Esophagus squamous epithelium (tissue), 5 donors: ENCODE results near the gene TBC1D9. TPM values are rescaled to one million over a fixed set of nuclear protein-coding genes. Genes with fewer than 3 reads are reported as not detected.

ENCODE experiments used
- DNase-seq: peaks from one replicate; lab custom pipeline; 2025; lab: John Stamatoyannopoulos, UW
- H3K27ac ChIP-seq, 4 donors: fragments of 200-600 bp; sonication (generic); one replicate each; pipeline ENCODE4 v1.5.1; 2016 to 2019; ENCODE audit warnings: mild to moderate bottlenecking in 1 of 4
- H3K27me3 ChIP-seq, 4 donors: fragments of 200-600 bp; sonication (generic); 1 replicate in 3 of 4; 2 replicates in 1 of 4; pipeline versions ENCODE4 v1.5.1 to v1.6.0; 2017 to 2021; ENCODE audit warnings: antibody characterized with exemption in 1 of 4
- H3K36me3 ChIP-seq, 3 donors: fragments of 200-600 bp; sonication (generic); one replicate each; pipeline ENCODE4 v1.5.1; 2016 to 2019
- H3K4me1 ChIP-seq, 3 donors: fragments of 200-600 bp; sonication (generic); one replicate each; pipeline ENCODE4 v1.5.1; 2017 to 2019
- H3K4me3 ChIP-seq, 4 donors: fragments of 200-600 bp; sonication (generic); 1 replicate in 3 of 4; 2 replicates in 1 of 4; pipeline ENCODE4 v1.5.1; 2016 to 2019; ENCODE audit warnings: mild to moderate bottlenecking in 2 of 4, moderate library complexity in 1 of 4
- H3K9me3 ChIP-seq, 3 donors: fragments of 200-600 bp; sonication (generic); one replicate each; pipeline ENCODE4 v1.5.1; 2016 to 2019
- POLR2A ChIP-seq, 4 donors: fragments of 450-650 bp; IDR thresholded peaks; one replicate each; pipeline ENCODE4 v1.6.1; 2017; ENCODE audit warnings: antibody characterized with exemption in 4 of 4, mild to moderate bottlenecking in 4 of 4, moderate library complexity in 3 of 4
- WGBS, 2 donors: methylation state at CpG; one replicate each; pipeline ENCODE4 v1.1.5; 2018; 5-methylcytosine and 5-hydroxymethylcytosine counted together
- intact Hi-C: fragments of 100-400 bp; cut with DNase I; formaldehyde crosslinking; loops from one replicate; pipeline ENCODE4 v1.15.0; 2022
- total RNA-seq, 4 donors: library from RNA; depleted of rRNA; stranded (reverse); fragments of >200 nt; gene quantifications; one replicate each; pipeline ENCODE4 v1.1.0, GENCODE V29; 2016
- TF ChIP-seq, protein P1 (sequence below), 6 experiments: fragments of 450-650 bp in 4 of 6; fragments of 200-600 bp in 2 of 6; sonication (generic) in 2 of 6; IDR thresholded peaks; one replicate each; pipeline ENCODE4 v1.5.1; 2016 to 2019; ENCODE audit warnings: antibody characterized with exemption in 6 of 6, mild to moderate bottlenecking in 4 of 6, moderate library complexity in 4 of 6
- donor health status: DM: yes; HTN: yes; CAD: no.

Gene TBC1D9
- total RNA-seq, 4 donors from 2014 or later: 8.6 to 21.0 (median 11.5) TPM

DNA sequence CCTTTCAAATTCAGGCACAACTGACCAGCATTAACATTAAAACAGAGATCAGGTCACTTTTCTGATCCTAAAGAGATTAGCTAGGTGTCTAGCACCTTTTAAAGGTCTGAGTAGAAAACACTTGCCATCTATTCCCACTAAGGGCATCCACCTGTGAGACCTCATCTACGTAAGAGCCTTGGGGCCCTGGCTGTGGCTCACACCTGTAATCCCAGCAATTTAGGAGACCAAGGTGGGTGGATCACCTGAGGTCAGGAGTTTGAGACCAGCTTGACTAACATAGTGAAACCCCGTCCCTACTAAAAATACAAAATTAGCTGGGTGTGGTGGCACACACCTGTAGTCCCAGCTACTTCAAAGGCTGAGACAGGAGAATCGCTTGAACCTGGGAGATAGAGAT lies 11.8 kb downstream of the TBC1D9 start:
- TF ChIP-seq, protein P1, sequence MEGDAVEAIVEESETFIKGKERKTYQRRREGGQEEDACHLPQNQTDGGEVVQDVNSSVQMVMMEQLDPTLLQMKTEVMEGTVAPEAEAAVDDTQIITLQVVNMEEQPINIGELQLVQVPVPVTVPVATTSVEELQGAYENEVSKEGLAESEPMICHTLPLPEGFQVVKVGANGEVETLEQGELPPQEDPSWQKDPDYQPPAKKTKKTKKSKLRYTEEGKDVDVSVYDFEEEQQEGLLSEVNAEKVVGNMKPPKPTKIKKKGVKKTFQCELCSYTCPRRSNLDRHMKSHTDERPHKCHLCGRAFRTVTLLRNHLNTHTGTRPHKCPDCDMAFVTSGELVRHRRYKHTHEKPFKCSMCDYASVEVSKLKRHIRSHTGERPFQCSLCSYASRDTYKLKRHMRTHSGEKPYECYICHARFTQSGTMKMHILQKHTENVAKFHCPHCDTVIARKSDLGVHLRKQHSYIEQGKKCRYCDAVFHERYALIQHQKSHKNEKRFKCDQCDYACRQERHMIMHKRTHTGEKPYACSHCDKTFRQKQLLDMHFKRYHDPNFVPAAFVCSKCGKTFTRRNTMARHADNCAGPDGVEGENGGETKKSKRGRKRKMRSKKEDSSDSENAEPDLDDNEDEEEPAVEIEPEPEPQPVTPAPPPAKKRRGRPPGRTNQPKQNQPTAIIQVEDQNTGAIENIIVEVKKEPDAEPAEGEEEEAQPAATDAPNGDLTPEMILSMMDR (IDR thresholded peaks at IDR 0.05): no peak
- no peak for TF ChIP-seq POLR2A (IDR thresholded peaks at IDR 0.05)
- no peak overlapping the region for H3K4me3 ChIP-seq
- no peak for DNase-seq
- intact Hi-C loops: no loop called here
- no peaks in the 10 kb centered on the region for H3K36me3 ChIP-seq
- WGBS, 2 donors: 62 to 81% methylated on average over 2 to 3 of the region's 3 CpGs
- H3K9me3 ChIP-seq: no peaks in the 10 kb centered on the region
- H3K27me3 ChIP-seq: no peaks in the 10 kb centered on the region
- H3K4me1 ChIP-seq: peaks cover 3 to 43% (median 11%) of the 10 kb centered on the region in 3 donors
- H3K27ac ChIP-seq: no peak overlapping the region

DNA sequence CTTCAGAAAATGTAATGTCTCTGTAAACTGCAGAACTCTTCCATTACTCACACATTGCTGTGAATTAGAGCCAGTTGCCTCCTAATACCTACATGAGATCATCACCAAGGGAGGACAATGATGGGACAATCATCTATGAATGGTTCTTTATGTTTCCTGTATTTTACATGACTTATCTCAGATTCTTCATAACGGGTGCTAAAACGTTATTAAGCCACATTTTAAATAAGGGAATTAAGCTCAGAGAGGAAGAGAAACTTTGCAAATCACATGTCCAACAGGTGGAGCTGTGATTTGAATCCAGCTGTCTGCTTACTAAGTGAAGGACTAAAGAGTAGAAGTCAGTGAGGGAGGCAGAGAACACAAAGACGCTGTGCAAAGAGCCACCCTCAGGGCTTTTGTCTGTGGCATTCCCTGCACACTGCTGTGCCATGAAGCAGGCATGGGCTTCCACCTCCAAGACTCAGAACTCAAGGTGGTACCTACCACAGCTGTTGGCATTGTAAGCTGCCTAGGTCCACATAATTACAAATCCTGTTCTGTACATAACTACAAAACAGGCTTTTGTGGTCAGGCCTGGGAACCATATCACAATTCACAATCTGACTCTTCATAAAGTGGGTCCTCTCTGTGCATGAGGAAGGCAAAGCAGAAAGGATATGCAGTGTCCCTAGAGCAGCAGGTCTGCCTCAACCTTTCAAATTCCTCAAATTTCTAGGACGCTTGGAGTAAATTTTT lies 12.8 kb downstream of the TBC1D9 start:
- H3K4me1 ChIP-seq: peaks cover 3 to 43% (median 11%) of the 10 kb centered on the region in 3 donors
- H3K9me3 ChIP-seq: no peaks in the 10 kb centered on the region
- intact Hi-C loops: no loop called here
- H3K36me3 ChIP-seq: no peaks in the 10 kb centered on the region
- no peaks in the 10 kb centered on the region for H3K27me3 ChIP-seq
- no peak overlapping the region for H3K4me3 ChIP-seq
- WGBS, 2 donors: 18 to 21% methylated on average over 4 of the region's 4 CpGs
- peak overlapping the region in 2 of 4 donors; percentile 22 to 56 for H3K27ac ChIP-seq
- TF ChIP-seq, protein P1 (IDR thresholded peaks at IDR 0.05): peak in 1 of 6 experiments; percentile 33
- TF ChIP-seq POLR2A (IDR thresholded peaks at IDR 0.05): peak in 1 of 4 donors; percentile 47
- no peak for DNase-seq

DNA sequence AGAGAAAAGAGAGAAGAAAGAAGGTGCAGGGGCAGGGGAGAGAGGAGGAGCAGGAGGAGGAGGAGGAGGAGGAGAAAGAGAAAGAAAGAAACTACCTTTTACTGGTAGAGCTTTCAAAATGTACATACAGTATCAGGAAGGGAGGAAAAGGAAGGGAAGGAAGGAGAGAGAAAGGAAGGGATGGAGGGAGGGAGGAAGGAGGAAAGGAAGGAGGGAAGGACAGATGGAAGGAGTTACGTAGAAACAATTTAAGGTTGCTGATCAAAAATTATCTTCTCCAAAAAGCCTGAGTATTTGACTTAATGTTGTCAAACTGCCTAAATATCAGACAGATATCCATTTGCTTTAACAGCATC lies 13.4 kb downstream of the TBC1D9 start:
- no peaks in the 10 kb centered on the region for H3K36me3 ChIP-seq
- no peaks in the 10 kb centered on the region for H3K27me3 ChIP-seq
- intact Hi-C loops: no loop called here
- TF ChIP-seq POLR2A (IDR thresholded peaks at IDR 0.05): no peak
- TF ChIP-seq, protein P1 (IDR thresholded peaks at IDR 0.05): no peak
- 76 to 93% methylated on average over 1 of the region's 1 CpG for WGBS, 2 donors
- no peak for DNase-seq
- H3K9me3 ChIP-seq: no peaks in the 10 kb centered on the region
- H3K4me3 ChIP-seq: no peak overlapping the region
- H3K27ac ChIP-seq: peak overlapping the region in 2 of 4 donors; percentile 22 to 56
- H3K4me1 ChIP-seq: peaks cover 3 to 47% (median 11%) of the 10 kb centered on the region in 3 donors

DNA sequence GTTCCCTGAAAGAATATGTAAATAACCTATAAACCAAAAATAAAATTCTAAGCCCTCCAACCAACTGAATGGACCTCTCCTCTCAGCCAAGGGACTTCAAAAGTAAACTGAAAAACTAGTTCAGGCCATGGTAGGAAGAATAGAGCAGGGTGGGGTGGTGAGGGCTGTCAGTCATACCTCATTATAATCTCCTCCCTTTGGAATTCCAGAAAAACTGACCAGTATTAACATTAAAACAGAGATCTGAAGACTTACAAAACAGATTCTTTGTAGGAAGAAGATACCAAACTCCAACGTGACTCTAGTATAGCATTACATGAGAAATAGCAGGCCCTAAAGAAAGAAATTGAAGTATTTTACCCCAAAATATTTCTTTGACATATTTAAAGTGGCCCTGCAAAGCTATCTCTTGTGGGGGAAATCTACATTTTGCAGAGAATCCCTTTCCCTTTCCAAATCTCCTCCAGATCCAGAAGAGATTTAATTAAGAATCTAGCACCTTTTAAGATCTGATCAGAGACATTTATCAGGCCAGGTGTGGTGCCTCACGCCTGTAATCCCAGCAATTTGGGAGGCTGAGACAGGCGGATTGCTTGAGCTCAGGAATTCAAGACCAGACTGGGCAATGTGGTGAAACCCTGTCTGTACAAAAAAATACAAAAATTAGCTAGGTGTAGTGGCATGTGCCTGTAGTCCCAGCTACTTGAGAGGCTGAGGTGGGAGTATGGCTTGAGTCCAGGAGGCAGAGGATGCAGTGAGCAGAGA lies 15.1 kb downstream of the TBC1D9 start:
- Histone ChIP-seq H3K4me1 (peaks cover 3 to 64% (median 19%) of the 10 kb centered on the region in 3 donors), H3K9me3 (no peaks in the 10 kb centered on the region), H3K36me3 (no peaks in the 10 kb centered on the region), H3K4me3 (no peak overlapping the region), H3K27ac (no peak overlapping the region), H3K27me3 (no peaks in the 10 kb centered on the region)
- 85 to 94% methylated on average over 3 of the region's 3 CpGs for WGBS, 2 donors
- intact Hi-C loops: no loop called here
- DNase-seq: no peak
- TF ChIP-seq, protein P1 (IDR thresholded peaks at IDR 0.05): no peak
- TF ChIP-seq POLR2A (IDR thresholded peaks at IDR 0.05): no peak

DNA sequence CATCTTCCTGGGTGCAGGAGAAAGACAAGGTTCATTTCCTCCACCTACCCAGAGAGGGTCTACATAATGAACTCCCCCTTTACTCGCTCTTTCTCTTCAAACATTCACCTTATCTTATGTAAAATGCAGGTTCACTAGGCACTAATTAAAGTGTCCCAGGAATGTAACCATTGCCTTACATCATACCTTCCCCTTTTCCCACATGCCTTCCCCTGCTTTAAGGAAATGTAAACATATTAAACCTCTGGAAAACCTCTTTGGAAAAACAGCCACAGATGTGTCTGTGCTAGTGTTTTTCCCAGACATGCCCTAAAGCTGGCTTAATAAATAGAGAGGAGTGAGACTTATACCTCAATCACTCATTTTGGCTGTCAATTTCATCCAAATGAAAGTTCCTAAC lies 15.8 kb downstream of the TBC1D9 start:
- H3K36me3 ChIP-seq: no peaks in the 10 kb centered on the region
- intact Hi-C loops: no loop called here
- H3K4me1 ChIP-seq: peaks cover 3 to 71% (median 22%) of the 10 kb centered on the region in 3 donors
- no peaks in the 10 kb centered on the region for H3K27me3 ChIP-seq
- no peak overlapping the region for H3K4me3 ChIP-seq
- no peak for TF ChIP-seq POLR2A (IDR thresholded peaks at IDR 0.05)
- TF ChIP-seq, protein P1 (IDR thresholded peaks at IDR 0.05): no peak
- 82 to 88% methylated on average over 1 of the region's 1 CpG for WGBS, 2 donors
- no peak for DNase-seq
- no peaks in the 10 kb centered on the region for H3K9me3 ChIP-seq
- no peak overlapping the region for H3K27ac ChIP-seq
